ENCODE data around the gene EVX1.

Gene EVX1

GRCh38 chr7:27235387-27236311, 7.0 kb upstream of the EVX1 start:
- peak; percentile 22 for DNase-seq

GRCh38 chr7:27237735-27238334, 4.8 kb upstream of the EVX1 start:
- no peak for DNase-seq

- no peak for DNase-seq
Measured at GRCh38 chr7:27238979-27239386, 3.6 kb upstream of the EVX1 start.

GRCh38 chr7:27239387-27240014, 3.1 kb upstream of the EVX1 start:
- DNase-seq: no peak

GRCh38 chr7:27240015-27240731, 2.4 kb upstream of the EVX1 start:
- DNase-seq: no peak

GRCh38 chr7:27241189-27242056, 1.2 kb upstream of the EVX1 start:
- no peak for DNase-seq

- DNase-seq: no peak
Measured at GRCh38 chr7:27242154-27242553, 448 bp upstream of the EVX1 start.

GRCh38 chr7:27243340-27244163, 950 bp downstream of the EVX1 start:
- no peak for DNase-seq

- no peak for DNase-seq
Measured at GRCh38 chr7:27244488-27245123, 2.0 kb downstream of the EVX1 start.

- DNase-seq: no peak
Measured at GRCh38 chr7:27245124-27245797, 2.7 kb downstream of the EVX1 start.

- peak; percentile 15 for DNase-seq
Measured at GRCh38 chr7:27245798-27246691, 3.4 kb downstream of the EVX1 start.

GRCh38 chr7:27247000-27247399, 4.4 kb downstream of the EVX1 start:
- no peak for DNase-seq

GRCh38 chr7:27247452-27248426, 5.1 kb downstream of the EVX1 start:
- no peak for DNase-seq

GRCh38 chr7:27248427-27248806, 5.8 kb downstream of the EVX1 start:
- DNase-seq: no peak

GRCh38 chr7:27248911-27249723, 6.5 kb downstream of the EVX1 start:
- no peak for DNase-seq

- DNase-seq: no peak
Measured at GRCh38 chr7:27249724-27250556, 7.3 kb downstream of the EVX1 start.

All from NCI-H1105 (cell line).